B cell (primary cell): ENCODE measurements around the gene FAF1. TPM values are rescaled to one million over a fixed set of nuclear protein-coding genes. Genes with fewer than 3 reads are reported as not detected.

Source experiments
- ATAC-seq: fragments of 200-7000 bp; cut with Tn5 transposase; one replicate; pipeline ENCODE4 v1.10.0; 2021; ENCODE audit warnings: low read depth, mild to moderate bottlenecking, moderate number of reproducible peaks, moderate library complexity
- CTCF ChIA-PET: fragments of 350-600 bp; sonication (Branson Sonifier 250); formaldehyde crosslinking; loops from one replicate; lab custom pipeline; 2021; ENCODE audit warnings: antibody characterized with exemption, inconsistent platforms; lab: Charles Lee
- POLR2A ChIA-PET: fragments of 350-600 bp; sonication (Branson Sonifier 250); formaldehyde crosslinking; loops from one replicate; lab custom pipeline; 2021; ENCODE audit warnings: antibody characterized with exemption; lab: Charles Lee
- DNase-seq: peaks from one replicate; pipeline ENCODE4 v3.0.0; 2013
- H2AFZ ChIP-seq: 2 replicates; pipeline ENCODE4 v1.6.1; 2012; ENCODE audit warnings: mild to moderate bottlenecking, low read depth, low read length; ENCODE audit not compliant: insufficient read depth, poor library complexity, severe bottlenecking
- H3K27ac ChIP-seq, 2 donors: 1 replicate in 1 of 2; 2 replicates in 1 of 2; pipeline ENCODE4 v1.5.1; 2012 to 2013; ENCODE audit warnings: low read length in 2 of 2, mild to moderate bottlenecking in 2 of 2, moderate library complexity in 1 of 2
- H3K27me3 ChIP-seq, 4 experiments: fragments of 200-600 bp in 1 of 4; sonication (generic) in 1 of 4; replicated peaks in 1 of 4; 1 replicate in 2 of 4; 2 replicates in 2 of 4; pipeline versions ENCODE4 v1.6.1 to v1.7.0; 2013 to 2016; ENCODE audit warnings: low read length in 3 of 4, mild to moderate bottlenecking in 2 of 4, mixed read lengths in 1 of 4, moderate library complexity in 1 of 4; ENCODE audit not compliant: insufficient read depth in 4 of 4, control insufficient read depth in 3 of 4; ENCODE audit errors: control extremely low read depth in 1 of 4
- H3K36me3 ChIP-seq, 2 experiments: replicated peaks in 1 of 2; 1 replicate in 1 of 2; 2 replicates in 1 of 2; pipeline versions ENCODE4 v1.6.1 to v1.7.1; 2013; ENCODE audit warnings: low read length in 1 of 2; ENCODE audit not compliant: insufficient read depth in 2 of 2, control insufficient read depth in 1 of 2; ENCODE audit errors: control extremely low read depth in 1 of 2, extremely low read depth in 1 of 2
- H3K4me1 ChIP-seq, 2 donors: fragments of 200-600 bp in 1 of 2; sonication (generic) in 1 of 2; 1 replicate in 1 of 2; 2 replicates in 1 of 2; pipeline versions ENCODE4 v1.5.1 to v1.6.1; 2013 to 2017; ENCODE audit warnings: low read length in 2 of 2; ENCODE audit not compliant: control insufficient read depth in 2 of 2, insufficient read depth in 2 of 2
- H3K4me2 ChIP-seq: replicated peaks from 2 replicates; pipeline ENCODE3; 2012; ENCODE audit warnings: mild to moderate bottlenecking, low read depth, low read length; ENCODE audit not compliant: poor library complexity, severe bottlenecking
- H3K4me3 ChIP-seq, 5 experiments: fragments of 200-600 bp in 1 of 5; sonication (generic) in 1 of 5; 1 replicate in 3 of 5; 2 replicates in 2 of 5; pipeline versions ENCODE4 v1.5.1 to v1.7.0; 2011 to 2016; ENCODE audit warnings: low read length in 4 of 5, mild to moderate bottlenecking in 4 of 5, low read depth in 2 of 5, control low read depth in 1 of 5, moderate library complexity in 1 of 5; ENCODE audit not compliant: insufficient read depth in 1 of 5; ENCODE audit errors: control extremely low read depth in 1 of 5, extremely low read depth in 1 of 5
- H3K79me2 ChIP-seq: fragments of 200-600 bp; sonication (generic); one replicate; pipeline ENCODE4 v1.6.0; 2016; ENCODE audit warnings: low read length; ENCODE audit not compliant: control insufficient read depth, insufficient read depth
- H3K9ac ChIP-seq: fragments of 200-600 bp; sonication (generic); 2 replicates; pipeline ENCODE4 v1.6.1; 2017; ENCODE audit warnings: mild to moderate bottlenecking, low read length, moderate library complexity
- H3K9me3 ChIP-seq, 3 donors: one replicate each; pipeline versions ENCODE4 v1.6.1 to v1.7.1; 2013; ENCODE audit warnings: low read length in 2 of 3; ENCODE audit not compliant: control insufficient read depth in 2 of 3, insufficient read depth in 1 of 3; ENCODE audit errors: control extremely low read depth in 1 of 3
- H4K20me1 ChIP-seq: 2 replicates; pipeline ENCODE4 v1.6.0; 2012; ENCODE audit warnings: mild to moderate bottlenecking, low read length; ENCODE audit not compliant: insufficient read depth, control insufficient read depth, poor library complexity, severe bottlenecking
- H3K27ac Mint-ChIP-seq: one replicate; pipeline ENCODE4 v1.8.0; 2021; ENCODE audit warnings: mixed read lengths
- H3K27me3 Mint-ChIP-seq: one replicate; pipeline ENCODE4 v1.8.0; 2021; ENCODE audit warnings: mixed read lengths
- H3K4me1 Mint-ChIP-seq: one replicate; pipeline ENCODE4 v1.8.0; 2021; ENCODE audit warnings: mixed read lengths
- H3K4me3 Mint-ChIP-seq: one replicate; pipeline ENCODE4 v1.8.0; 2021; ENCODE audit warnings: mixed read lengths
- H3K9me3 Mint-ChIP-seq: one replicate; pipeline ENCODE4 v1.8.0; 2022; ENCODE audit warnings: mixed read lengths; ENCODE audit not compliant: insufficient read depth
- CTCF ChIP-seq: fragments of 200-600 bp; IDR thresholded peaks from one replicate; pipeline ENCODE4 v1.8.0; 2022; ENCODE audit warnings: antibody characterized with exemption, mild to moderate bottlenecking
- EZH2 ChIP-seq: IDR thresholded peaks from 2 replicates; pipeline ENCODE4 v1.6.1; 2012; ENCODE audit warnings: borderline replicate concordance, low read depth, mild to moderate bottlenecking, moderate library complexity, low read length; ENCODE audit not compliant: insufficient read depth, poor library complexity, severe bottlenecking
- WGBS: methylation state at CpG from one replicate; pipeline ENCODE4 v1.1.5; 2013; ENCODE audit warnings: missing lambda C conversion rate; ENCODE audit not compliant: insufficient coverage; 5-methylcytosine and 5-hydroxymethylcytosine counted together
- intact Hi-C: fragments of 100-400 bp; cut with micrococcal nuclease; formaldehyde crosslinking; loops from one replicate; pipeline ENCODE4 v1.10.0; 2022
- polyA plus RNA-seq: library from polyadenylated mRNA; depleted of rRNA; stranded (reverse); fragments of >200 nt; gene quantifications from 2 replicates; pipeline ENCODE4 v1.2.3, GENCODE V29; 2012
- total RNA-seq, 2 donors: library from RNA; stranded (reverse); fragments of 120-200 nt in 1 of 2; gene quantifications; 1 replicate in 1 of 2; 2 replicates in 1 of 2; pipeline versions ENCODE4 v1.2.3 to v1.2.4, GENCODE V29; 2013 to 2022

FAF1 gene
- total and polyA plus RNA-seq, 2 donors (not counting 1 experiment from before 2014, with no cell fraction given), result 10.1 to 58.4 TPM

- intact Hi-C loops, result no loop called here
- Histone ChIP-seq H2AFZ (no peak overlapping the region), H3K36me3 (peaks cover 0 to 13% of the 10 kb centered on the region in 2 experiments), H3K79me2 (no peaks in the 10 kb centered on the region), H3K9me3 (peaks cover 6 to 13% (median 11%) of the 10 kb centered on the region in 3 donors), H3K4me1 (no peaks in the 10 kb centered on the region), H3K27ac (no peak overlapping the region), H3K4me3 (no peak overlapping the region), H3K4me2 (no peak overlapping the region), H3K9ac (no peak overlapping the region), H3K27me3 (no peaks in the 10 kb centered on the region), H4K20me1 (no peaks in the 10 kb centered on the region)
- no CpG with 5 or more reads among the region's 2 CpGs for WGBS
- no peak for ATAC-seq
- TF ChIP-seq CTCF (no peak), EZH2 (no peak)
- ChIA-PET CTCF (no interaction called here), POLR2A (no interaction called here)
- DNase-seq, result no peak
- Mint-ChIP-seq H3K4me3 (no peak overlapping the region), H3K9me3 (no peaks in the 10 kb centered on the region), H3K27me3 (no peaks in the 10 kb centered on the region), H3K4me1 (no peaks in the 10 kb centered on the region), H3K27ac (no peak overlapping the region)
These were observed 466.4 kb downstream of the FAF1 start for GRCh38 chr1:50493710-50494109.

- Histone ChIP-seq H3K27ac (no peak overlapping the region), H3K36me3 (peaks cover 0 to 21% of the 10 kb centered on the region in 2 experiments), H3K27me3 (no peaks in the 10 kb centered on the region), H2AFZ (no peak overlapping the region), H3K4me1 (no peaks in the 10 kb centered on the region), H3K4me2 (no peak overlapping the region), H3K4me3 (no peak overlapping the region), H3K9ac (no peak overlapping the region), H3K79me2 (no peaks in the 10 kb centered on the region), H3K9me3 (peaks cover 2 to 7% (median 4%) of the 10 kb centered on the region in 3 donors), H4K20me1 (no peaks in the 10 kb centered on the region)
- ChIA-PET POLR2A (no interaction called here), CTCF (no interaction called here)
- DNase-seq (no peak), ATAC-seq (no peak)
- WGBS, result no CpG with 5 or more reads among the region's 1 CpG
- H3K4me1 Mint-ChIP-seq, result no peaks in the 10 kb centered on the region
- H3K4me3 Mint-ChIP-seq, result no peak overlapping the region
- H3K27ac Mint-ChIP-seq, result no peak overlapping the region
- no peaks in the 10 kb centered on the region for H3K9me3 Mint-ChIP-seq
- no peaks in the 10 kb centered on the region for H3K27me3 Mint-ChIP-seq
- intact Hi-C loops, result no loop called here
- TF ChIP-seq CTCF, result no peak
- no peak for TF ChIP-seq EZH2
These were observed 467.9 kb downstream of the FAF1 start for GRCh38 chr1:50492142-50492541.
